GM19328 (cell line): ENCODE results near the gene PLCXD1.
"Not testable (repeated sequence)": the region's sequence is repeated elsewhere in the genome, so short reads cannot be mapped to it uniquely, and the experiment has no call there.

Experiments used
- ATAC-seq: cut with Tn5 transposase; IDR thresholded peaks from one replicate; pipeline ENCODE4 v1.9.1; 2021; ENCODE audit warnings: mild to moderate bottlenecking, moderate library complexity; ENCODE audit not compliant: unreplicated experiment

PLCXD1 gene

DNA sequence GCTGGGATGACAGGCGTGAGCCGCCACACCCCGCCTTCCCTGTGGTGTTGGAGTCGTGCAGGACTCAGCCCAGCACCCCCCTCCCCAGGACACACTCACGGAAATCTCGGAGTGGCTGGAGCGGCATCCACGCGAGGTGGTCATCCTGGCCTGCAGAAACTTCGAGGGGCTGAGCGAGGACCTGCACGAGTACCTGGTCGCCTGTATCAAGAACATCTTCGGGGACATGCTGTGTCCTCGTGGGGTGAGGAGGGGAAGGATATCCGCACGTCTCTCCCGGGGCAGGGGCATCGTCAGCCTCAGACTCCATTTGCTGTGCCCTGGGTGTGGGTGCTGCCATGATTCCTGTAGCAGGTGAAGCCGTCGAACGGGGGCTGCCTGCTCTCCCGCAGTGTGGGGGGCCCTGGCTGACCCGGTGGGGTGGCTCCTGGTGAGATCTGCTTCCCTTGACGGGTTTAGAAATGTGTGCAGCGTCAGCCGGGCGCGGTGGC is 10.3 kb downstream of the PLCXD1 start:
- no peak for ATAC-seq

DNA sequence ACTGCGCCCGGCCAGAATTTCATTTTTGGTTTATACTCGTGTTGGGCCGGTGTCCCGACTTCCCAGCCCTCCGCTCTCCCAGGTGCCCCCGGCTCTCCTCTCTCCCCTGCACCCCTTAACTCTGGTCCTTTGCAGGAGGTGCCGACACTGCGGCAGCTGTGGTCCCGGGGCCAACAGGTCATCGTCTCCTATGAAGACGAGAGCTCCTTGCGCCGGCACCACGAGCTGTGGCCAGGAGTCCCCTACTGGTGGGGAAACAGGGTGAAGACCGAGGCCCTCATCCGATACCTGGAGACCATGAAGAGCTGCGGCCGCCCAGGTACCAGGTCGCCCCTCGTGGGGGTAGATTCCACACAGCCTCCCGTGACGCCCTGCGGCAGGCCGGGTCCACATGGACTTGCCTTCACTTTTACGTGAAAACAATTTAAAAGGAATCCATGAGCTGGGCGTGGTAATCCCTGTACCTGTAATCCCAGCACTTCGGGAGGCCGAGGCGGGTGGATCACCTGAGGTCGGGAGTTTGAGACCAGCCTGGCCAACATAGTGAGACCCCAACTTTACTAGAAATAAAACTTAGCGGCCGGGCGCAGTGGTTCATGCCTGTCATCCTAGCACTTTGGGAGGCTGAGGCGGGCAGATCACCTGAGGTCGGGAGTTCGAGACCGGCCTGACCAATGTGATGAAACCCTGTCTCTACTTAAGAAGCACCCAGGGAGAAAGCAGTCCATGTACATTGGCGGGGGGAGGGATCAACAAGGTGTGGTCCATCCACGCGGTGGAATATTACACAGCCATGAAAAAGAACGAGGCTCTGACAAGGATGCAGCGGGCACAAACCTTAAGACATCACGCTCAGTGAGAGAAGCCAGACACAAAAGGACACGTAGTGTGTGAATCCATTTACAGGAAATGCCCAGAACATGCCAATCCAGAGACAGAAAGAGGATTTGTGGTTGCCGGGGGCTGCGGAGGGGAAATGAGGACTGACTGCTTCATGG is 12.0 kb downstream of the PLCXD1 start:
- ATAC-seq: no peak

DNA sequence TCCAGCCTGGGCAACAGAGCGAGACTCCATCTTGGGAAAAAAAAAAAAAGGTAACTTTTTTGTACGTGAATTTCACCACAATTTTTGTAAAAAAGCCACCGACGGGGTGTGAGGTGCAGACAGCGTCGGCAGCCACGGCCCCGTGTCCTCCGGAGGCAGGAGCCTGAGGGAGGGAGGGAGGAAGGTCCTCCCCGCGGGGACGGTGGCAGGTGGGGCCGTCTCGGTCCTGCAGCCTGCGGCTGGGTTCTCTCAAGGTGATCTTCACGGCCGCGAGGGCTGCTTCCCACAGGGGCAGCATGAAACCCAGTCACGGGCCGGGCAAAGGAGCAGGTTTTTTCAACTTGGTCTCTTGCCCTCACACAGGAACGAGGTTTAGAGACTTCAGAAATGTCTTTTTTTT is 14.0 kb downstream of the PLCXD1 start:
- ATAC-seq: no peak

DNA sequence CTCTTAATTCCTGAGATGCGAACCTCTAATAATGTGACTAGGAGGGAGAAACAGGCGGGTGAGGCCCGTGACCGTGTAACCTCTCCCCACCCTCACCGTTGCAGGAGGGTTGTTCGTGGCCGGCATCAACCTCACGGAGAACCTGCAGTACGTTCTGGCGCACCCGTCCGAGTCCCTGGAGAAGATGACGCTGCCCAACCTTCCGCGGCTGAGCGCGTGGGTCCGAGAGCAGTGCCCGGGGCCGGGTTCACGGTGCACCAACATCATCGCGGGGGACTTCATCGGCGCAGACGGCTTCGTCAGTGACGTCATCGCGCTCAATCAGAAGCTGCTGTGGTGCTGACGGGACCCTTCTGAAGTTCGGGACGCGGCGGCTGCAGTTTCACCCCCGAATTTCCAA is 17.8 kb downstream of the PLCXD1 start:
- no peak for ATAC-seq

DNA sequence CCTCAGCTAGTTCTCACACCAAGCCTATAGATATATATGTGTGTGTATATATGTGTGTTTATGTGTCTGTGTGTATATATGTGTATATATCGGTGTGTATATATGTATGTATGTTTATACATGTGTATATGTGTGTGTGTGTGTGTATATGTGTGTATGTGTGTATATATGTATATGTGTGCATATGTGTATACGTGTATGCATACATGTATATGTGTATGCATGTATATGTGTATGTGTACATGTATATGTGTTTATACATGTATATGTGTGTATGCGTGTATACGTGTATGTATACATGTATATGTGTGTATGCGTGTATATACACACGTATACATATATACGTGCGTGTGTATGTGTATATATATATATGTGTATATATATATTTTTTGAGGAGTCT is 19.2 kb downstream of the PLCXD1 start:
- ATAC-seq: no peak

DNA sequence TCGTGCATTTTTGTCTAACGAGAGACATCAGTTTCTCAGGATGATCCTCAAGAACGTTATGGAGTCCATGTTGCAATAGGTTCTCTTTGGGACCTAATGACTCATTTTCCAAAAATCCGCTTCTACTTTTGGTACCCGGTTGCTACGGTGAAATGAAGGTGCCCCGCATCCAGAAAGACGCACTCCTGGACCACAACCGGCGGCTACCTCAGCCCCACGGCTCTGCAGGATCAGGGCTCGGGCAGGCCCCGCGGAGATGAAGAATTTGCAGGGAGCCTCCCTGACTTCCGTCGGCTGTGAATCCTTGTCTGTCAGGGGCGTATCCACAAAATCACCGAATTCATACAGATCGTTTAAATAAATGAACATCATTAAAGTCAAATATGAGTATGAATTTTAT is 21.8 kb downstream of the PLCXD1 start:
- ATAC-seq: no peak

DNA sequence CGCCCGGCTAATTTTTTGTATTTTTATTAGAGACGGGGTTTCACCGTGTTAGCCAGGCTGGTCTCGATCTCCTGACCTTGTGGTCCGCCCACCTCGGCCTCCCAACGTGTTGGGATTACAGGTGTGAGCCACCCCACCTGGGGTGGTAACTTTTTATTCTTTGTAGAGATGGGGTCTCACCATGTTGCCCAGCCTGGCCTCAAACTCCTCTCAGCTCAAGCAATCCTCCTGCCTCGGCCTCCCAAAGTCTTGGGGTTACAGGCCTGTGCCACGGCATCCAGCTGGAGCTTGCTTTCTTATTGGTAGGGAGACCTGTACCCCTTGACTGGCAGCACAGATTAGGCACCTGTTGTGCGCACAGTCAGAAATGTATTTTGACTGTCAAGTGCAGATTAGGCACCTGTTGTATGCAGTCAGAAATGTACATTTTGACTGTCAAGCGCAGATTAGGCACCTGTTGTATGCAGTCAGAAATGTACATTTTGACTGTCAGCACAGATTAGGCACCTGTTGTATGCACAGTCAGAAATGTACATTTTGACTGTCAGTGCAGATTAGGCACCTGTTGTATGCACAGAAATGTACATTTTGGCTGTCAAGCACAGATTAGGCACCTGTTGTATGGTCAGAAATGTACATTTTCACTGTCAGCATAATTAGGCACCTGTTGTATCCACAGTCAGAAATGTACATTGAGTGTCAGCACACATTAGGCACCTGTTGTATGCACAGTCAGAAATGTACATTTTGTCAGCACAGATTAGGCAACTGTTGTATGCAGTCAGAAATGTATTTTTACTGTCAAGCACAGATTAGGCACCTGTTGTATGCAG is 24.8 kb downstream of the PLCXD1 start:
- not testable (repeated sequence) for ATAC-seq

DNA sequence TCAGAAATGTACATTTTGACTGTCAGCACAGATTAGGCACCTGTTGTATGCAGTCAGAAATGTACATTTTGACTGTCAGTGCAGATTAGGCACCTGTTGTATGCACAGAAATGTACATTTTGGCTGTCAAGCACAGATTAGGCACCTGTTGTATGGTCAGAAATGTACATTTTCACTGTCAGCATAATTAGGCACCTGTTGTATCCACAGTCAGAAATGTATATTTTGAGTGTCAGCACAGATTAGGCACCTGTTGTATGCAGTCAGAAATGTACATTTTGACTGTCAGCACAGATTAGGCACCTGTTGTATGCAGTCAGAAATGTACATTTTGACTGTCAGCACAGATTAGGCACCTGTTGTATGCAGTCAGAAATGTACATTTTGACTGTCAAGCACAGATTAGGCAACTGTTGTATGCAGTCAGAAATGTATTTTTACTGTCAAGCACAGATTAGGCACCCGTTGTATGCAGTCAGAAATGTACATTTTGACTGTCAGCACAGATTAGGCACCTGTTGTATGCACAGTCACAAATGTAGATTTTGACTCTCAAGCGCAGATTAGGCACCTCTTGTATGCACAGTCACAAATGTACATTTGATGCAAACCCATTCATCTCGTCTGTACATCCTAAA is 25.6 kb downstream of the PLCXD1 start:
- not testable (repeated sequence) for ATAC-seq

DNA sequence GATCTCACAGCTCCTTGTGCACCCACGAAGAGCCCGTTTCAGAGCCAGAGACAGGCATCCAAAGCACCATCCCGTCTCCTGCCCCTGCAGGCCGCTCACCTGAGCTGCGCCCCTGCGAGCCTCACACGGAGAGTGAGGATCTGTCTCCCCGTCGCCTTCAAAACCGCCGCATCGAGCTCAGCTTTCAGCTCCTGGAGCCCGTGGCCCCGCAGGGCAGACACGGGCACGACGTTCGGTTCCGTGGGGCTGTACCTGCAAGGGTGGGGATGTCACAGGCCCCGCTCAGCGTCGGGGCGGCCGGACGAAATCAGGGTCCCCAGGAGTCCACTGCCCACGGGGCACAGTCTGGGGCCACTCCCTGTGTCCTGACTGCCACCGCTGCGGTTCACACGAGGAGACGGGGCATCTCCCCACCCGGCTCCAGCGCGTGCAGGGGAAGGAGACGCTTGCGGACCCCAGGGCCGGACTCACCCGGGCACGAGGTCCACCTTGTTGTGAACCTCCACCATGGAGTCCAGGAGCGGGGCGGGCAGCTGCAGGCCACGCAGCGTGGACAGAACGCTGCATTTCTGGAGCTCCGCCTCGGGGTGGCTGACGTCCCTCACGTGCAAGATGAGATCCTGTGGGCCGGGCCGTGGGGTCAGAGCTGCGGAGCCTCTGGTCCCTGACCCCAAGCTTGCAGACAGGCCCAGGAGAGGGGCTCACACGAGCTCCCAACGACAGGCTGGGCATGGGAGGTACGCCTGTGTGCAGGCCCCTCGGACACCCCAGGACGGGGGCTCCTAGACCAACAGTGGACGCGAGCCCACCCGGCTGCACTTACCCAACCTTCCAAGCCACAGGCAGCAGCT is 26.3 kb downstream of the PLCXD1 start:
- ATAC-seq: no peak

DNA sequence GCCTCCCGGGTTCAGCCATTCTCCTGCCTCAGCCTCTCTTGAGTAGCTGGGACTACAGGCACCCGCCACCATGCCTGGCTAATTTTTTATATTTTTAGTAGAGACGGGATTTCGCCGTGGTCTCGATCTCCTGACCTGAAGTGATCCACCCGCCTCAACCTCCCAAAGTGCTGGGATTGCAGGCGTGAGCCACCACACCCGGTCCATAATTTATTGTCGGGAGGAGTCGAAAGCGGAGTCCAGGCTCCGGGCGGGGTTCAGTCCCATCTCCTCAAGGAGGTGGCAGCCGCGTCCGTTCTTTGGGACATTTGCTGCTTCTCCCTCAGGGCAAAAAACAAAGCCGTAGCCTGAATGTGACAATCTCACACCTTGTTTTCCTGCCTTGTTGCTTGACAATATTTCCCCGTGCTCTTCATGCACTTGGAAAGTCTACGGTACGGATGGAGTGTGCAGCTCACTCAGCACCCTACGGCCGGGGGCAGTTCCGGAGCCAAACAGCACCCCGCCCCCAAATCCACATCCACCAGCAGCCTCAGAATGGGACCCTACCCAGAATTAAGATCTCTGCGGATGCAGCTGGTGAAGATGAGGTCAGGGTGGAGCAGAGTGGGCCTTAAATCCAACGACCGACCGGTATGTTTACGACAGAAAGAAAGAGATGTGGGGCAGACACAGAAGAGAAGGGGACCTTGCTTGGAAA is 27.8 kb downstream of the PLCXD1 start:
- no peak for ATAC-seq

DNA sequence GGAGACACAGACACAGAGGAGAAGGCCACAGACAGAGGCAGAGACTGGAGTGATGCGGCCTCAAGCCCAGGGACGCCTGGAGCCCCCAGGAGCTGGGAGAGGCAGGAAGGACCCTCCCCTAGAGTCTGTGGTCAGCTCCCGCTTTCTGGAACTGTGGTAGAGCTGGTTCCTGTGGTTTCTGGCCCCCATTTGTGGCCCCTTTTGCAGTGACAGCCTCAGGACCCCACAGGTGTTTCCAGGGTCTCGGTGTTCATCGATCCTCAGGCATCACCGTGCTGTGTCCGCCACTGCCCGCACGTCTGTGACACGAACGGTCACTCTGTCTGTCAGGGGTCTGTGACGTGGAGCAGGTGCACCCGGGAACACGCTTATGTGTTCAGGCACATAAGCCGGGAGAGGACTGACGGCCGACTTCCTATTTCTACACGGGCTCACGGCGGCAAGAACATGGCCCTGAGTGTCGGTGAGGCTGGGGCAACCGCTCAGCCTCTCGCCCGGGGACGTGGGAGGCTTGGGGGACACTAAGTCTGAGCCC is 29.5 kb downstream of the PLCXD1 start:
- no peak for ATAC-seq

DNA sequence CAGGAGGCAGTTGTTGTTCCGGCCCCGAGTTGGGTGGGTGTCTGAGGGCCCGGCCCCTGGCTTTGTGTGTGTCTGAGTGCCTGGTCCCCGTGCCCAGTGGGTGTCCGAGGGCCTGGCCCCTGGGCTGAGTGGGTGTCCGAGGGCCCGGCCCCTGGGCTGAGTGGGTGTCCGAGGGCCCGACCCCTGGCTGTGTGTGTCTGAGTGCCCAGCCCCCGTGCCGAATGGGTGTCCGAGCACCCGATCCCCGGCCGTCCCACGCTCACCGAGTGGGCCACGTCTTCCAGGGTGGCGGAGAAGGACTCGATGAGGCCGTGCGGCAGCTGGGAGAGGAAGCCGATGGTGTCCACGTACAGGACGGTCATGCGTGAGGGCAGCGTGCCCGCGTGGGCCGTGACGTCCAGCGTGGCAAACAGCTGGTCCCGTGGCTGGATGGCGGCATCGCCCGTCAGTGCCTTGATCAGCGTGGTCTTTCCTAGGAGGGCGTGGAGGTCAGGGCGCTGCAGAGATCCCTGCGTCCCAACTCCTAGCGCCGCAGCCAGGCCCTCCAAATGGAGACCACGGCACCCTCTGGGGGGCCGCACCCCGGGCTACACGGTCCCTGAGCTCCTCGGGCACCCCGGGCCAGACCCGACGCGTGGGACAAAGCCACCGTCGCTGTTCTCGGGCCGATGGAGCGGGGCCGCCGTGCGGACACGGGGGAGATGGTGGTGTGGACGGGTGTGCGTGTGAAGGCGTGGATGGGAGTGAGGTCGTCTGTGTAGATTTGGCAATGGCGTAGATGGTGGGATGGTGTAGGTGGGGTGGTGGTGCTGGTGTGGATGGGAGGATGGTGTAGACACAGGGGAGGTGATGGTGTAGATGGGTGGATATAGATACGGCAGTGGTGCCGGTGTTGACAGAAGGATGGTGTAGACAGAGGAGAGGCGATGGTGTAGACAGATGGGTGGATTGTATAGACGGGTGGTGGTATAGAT is 30.3 kb downstream of the PLCXD1 start:
- ATAC-seq: no peak

DNA sequence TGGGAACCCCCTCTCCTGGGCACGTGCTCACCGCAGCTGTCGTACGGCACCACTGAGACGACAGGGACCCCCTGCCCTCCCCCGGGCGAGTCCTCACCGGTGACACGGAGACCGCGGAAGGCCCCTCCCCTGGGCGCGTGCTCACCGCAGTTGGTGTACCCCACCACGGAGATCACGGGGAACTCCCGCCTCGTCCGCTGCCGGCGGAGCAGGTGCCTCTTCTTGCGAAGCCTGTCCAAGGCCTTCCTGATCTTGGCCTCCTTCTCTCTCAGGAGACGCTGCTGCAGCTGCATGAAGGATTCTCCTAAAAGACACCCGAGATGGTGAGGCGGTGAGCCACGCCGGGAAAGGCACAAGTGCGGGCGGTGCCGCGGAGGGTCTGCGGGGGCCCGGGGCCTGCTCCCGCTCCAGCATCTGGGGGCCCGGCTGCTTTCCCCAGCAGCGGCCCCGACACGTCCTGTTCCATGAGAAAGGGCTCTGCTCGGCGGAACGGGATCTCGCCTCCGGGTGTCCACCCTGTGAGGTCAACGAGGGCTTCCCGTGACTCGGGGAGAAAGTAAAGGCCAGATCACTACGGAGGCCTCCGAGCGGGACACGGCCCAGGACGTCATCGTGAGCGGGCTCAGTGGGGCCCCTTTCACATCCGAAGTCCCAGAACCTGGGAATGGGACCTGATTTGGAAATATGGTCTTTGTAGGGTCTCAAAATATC is 31.6 kb downstream of the PLCXD1 start:
- no peak for ATAC-seq

DNA sequence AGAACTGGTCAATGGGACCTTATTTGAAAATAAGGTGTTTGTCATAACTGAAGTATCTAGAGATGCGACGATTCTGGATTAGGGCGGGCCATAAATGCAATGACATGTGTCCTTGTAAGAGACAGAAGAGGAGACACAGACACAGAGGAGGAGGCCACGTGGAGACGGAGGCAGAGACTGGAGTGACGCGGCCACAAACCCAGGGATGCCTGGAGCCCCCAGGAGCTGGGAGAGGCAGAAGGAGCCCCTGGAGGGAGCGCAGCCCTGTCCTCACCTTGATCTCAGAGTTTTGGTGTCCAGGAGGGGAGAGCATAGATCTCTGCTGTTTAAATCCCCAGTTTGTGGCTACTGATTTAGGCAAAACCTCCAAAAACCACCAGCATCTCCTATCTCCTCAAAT is 32.4 kb downstream of the PLCXD1 start:
- ATAC-seq: no peak

DNA sequence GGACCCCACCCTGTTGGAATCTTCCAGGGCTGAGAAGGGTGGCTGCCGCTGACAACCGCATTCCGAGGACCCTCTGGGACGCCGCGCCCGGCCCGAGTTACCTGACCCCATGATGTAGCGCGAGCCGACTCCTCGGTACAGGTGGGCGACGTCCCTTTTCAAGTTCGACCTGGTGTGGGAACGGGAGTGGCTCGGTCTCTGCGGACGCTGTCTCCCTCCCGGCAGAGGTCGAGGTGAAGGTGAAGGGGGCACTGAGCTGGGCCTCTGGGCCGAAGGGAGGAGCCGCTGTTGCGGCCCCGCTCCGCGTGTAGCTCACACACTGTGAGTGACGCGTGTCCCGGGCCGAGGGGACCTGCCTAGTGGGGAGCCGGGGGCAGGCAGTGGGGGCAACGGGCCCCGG is 32.9 kb downstream of the PLCXD1 start:
- no peak for ATAC-seq

DNA sequence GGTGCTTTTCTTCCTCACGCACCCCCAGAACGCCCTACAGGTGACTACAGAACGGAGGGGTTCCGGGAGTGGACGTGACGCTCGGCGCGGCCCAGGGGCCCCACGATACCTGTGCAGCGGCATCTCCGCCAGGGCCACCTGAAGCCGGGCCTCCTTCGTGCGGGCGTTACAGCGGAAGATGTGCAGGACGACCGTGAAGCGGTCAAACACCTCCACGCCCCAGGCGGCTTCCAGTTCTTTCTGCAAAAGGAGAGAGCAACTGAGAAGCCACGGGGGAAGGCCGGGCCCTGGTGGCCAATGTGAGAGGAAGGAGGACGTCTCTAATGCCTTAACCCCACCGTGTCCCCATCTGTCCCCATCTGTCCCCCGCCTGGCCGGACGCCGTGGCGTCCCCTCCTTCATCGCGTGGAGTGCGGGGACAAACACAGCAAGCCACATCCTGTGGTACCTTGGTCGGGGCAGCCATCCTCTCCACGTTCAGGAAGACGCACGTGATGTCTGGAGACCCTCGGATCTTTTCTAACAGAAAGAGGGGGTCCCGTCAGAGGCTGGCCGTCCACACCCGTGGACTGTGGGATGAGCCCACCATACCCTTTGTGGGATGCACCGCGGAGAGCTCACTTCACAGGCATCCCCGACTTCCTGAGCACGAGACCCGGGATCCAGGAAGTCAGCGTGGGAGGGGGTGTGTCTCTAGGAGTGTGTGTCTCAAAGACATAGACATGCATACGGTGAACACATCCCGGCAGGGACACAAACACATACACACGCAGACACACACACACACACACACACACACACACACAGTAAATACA is 33.8 kb downstream of the PLCXD1 start:
- ATAC-seq: no peak
